Measurements from ENCODE around the gene FMOD.
"Not testable (repeated sequence)": the region's sequence is repeated elsewhere in the genome, so short reads cannot be mapped to it uniquely, and the experiment has no call there.

The FMOD gene

DNA sequence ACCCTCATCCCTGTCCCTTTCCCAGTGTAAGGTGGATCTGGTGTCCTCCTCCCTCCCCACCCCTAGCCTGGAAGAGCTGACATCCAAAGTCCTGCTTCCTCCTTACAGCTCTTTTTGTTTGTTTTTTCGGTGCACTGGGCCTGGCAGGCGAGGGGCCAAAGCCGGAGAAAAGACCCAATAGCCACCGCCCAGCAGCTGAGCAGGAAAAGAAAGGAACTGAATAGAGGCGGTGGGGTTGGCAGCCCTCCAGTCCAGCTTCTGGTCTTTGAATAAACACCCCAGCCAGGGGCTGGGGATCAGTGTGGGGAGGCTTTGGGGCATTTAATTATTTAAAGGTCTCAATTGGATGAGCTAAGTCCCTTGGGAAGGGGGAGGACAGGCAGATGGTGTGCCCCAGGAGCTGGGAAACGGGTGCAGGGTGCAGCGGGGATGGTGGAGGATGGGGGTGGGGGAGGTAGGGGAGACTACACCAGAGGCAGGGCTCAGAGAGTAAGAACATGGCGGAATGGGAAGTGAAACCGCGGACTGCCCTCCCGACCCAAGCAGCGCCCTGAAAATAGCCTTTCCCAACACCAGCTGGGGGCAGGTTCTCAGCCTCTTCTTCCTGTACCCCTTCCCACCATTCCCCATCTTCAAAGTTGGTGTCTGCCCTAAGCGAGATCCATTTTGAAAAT, 25.4 kb downstream of the FMOD start:
- no peak for DNase-seq

DNA sequence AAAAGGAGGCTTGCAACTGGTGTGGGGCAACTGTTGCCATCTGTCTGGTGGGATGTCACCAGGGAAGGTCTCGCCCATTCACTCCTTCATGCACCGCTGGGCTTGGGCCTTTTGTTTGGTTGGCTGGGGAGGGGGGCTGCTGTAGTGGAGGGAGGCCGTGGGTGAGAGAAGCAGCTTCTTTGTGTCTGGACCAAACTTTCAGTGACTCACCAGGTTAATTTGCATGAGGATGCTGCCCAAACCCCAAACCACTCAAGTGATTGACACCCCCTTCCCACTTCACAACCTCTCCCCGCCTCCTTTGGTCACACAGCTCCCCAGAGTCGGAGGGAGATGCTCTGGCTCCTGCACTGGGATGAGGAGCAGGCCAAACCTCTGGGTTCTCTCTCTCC, 25.9 kb downstream of the FMOD start:
- DNase-seq: no peak

DNA sequence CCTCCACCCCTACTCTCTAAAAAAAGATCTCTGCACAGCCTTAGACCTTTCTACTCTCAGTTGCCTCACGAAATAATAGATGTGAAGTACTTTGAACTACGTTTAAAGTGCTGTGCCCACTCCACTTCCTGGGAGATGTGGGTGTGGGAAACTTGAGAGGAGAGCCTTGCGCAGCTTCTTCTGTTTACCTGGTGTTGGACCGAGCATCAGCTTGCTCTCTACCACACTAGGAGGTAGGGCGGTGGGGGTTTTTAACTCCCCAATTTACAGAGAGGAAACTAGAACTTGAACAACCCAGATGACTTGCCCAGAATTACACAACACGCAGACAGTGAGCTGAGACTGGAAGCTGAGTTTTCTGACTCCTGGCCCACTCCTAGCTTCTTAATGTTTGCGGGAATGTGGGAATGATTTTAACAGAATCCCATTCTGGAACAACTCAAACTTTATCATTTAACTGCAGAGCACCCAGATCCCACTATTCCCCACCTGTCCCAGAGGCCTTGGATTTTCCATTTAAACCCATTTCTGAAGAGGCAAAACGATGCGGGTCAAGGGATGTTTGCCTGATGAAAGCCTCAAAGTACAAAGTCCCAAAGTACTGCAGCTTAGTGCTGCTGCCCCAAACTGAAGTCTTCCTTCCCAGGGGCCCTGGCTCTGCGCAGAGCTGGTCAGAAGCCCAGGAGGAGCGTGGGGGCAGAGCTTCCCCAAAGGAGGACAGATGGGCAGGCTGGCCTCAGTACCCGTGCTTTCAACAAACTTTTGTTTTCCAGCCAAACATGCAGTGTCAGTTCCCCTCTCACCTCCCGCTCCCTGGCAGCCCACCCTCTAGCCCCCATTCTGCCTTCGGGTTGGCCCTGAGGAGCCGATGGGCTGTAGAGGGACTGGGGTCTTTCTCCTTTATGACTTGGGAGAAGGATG, 26.6 kb downstream of the FMOD start:
- DNase-seq: no peak

DNA sequence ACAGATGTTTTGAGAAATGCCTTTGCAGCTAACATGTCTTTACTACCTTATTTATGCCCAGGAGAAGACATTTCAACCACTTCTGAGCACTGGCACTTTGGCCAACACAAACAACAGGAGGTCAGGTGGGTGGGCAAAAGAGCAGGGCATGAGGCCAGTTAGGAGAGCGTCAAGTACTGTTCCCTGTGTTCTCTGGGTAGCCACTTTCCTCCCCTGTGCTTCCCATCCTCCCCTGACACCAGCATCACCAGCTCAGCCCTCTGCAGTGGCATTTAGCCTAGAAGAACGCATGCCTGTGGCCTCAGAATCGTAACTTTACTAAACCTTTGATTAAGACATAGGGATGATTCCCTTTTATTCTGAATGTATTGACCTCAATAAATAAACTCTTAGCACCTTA, 27.3 kb downstream of the FMOD start:
- DNase-seq: no peak

DNA sequence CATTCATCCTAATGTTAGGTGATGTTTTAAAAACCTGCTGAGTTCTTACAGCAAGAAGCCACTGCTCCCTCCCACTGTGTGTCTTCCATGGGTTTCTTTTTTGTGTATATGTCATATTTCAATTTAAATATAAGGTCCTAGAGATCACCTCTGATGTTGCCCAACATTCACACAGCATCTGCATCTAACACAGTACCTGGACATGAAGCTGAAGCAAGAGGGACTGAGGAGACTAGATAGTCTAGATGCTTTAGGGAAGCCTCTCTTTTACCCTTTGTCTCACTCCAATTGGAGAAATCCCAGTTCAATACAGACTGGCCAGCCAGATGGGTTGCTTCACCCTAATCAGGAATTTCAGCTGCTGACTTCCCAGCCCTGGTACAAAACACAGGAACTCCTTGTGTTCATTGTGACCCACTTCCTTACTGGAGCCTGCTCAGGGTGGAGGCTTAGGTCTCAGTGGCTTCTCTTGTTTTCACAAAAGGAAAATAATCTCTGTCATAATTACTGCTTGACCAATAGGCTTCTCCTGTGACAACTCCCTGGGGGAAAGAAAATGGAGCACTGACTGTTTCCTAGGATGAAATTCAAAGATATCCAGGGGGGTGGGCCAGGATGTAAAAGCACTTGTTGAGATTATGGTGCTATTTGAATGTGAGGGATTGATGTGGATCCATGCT, 28.3 kb downstream of the FMOD start:
- DNase-seq: no peak

DNA sequence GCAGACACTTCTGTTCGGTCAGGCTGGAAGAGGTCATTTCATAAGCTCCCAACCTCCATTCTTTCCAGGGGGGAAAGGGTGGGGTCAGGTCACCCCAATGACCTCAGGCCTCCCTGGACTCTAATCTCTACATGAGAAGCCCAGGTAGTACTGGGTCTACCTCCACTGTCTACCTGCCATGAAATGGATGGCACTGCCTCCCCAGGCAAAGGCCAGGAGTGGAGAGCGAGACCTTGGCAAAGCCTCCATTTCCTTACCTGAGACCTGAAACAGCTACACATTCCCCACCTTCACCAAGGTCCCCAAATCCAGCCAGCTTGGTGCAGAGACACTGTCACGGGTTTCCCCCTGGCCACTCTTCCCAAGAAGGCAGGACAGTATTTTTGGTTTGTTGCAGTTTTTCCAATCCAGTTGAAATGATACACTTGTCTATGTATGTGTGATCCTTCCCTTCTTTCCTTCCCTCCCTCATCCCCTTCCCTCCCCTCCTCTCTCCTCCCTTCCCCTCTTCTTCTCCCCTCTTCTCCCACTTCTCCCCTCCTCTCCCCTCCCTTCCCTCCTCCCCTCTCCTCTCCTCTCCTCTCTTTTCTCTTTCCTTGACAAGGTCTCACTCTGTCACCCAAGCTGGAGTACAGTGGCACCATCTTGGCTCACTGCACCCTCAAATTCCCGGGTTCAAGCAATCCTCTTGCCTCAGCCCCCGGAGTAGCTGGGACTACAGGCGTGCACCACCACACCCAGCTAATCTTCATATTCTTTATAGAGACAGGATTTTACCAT, 29.5 kb downstream of the FMOD start:
- no peak for DNase-seq

DNA sequence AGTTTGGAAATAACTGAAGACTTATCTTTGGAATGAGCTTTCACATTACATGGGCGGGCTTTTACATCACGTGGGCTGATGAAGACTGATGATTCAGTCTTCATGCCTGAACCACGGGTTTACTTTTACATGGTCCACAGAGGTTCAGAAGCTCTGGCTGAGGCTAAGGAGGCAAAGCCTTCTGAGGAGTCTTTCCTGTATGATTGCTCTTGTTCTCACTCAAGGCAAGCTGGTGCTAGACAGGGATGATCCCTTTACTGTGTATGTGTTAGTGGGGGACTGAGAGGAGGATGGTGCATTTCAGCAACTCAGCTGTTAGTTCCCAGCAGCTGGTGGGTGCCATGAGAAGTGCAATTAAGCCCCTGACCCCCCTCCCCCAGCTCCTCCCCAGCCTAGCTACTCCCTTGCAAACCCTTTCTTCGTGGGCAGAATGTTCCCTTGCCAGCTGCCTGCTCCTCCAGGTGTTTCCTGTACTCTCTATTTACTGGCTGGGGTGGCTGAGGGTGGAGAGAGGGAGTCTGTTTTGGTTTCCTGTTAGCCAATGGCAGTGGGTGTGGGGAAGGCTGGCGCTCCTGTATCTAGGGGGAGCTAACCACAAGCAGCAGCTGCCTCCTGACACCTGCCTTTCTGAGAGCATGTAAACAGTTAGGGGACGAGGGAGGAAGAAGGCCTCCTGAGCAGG, 30.2 kb downstream of the FMOD start:
- DNase-seq: no peak

DNA sequence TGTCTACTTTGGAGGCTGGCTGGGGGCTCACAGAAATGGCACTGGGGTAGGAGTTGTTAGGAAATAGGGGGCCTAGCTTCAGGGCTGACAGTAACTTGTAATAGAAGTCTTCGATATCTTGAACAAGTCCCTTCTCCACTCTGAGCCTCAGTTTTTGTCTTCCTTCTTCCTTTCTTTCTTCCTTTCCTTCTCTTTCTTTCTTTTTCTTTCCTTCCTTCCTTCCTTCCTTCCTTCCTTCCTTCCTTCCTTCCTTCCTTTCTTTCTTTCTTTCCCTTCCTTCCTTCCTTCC, 32.7 kb downstream of the FMOD start:
- no peak for DNase-seq

DNA sequence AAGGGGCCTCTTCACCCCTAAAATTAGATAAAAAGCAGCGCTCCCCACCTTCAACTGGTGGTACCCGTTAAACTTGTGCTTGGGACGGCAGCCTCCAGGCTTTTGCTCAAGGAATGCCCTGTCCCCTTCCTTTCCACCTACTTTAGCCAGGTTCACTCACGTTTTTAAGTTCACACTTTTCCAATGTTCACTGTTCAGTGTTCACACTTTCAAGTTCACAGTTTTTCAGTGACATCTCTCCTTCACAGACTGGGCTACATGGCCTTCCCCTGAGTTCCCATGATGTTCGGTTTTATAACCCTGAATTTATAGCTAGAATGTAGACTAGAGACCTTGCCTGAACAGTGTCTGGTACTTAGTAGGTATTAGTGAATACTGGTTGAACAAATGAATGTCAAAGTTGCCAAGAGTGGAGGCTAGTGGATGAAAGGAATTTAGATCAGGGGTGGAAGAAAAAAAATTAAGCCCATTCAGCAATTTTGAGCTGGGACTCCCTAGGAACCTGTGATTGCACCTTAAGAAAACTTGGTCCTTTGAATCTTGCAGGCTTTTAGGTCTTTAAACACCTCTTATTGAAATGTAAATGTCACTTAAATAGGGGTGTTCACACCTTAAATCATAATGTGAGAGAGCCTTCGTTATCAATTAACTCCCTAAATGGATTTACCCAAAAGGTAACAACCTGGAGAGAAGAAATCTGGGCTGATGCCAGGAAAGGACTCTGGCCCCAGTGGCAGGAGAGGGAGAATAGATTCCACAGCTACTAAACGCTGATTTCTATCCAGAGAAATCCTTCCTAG, 33.3 kb downstream of the FMOD start:
- DNase-seq: no peak

DNA sequence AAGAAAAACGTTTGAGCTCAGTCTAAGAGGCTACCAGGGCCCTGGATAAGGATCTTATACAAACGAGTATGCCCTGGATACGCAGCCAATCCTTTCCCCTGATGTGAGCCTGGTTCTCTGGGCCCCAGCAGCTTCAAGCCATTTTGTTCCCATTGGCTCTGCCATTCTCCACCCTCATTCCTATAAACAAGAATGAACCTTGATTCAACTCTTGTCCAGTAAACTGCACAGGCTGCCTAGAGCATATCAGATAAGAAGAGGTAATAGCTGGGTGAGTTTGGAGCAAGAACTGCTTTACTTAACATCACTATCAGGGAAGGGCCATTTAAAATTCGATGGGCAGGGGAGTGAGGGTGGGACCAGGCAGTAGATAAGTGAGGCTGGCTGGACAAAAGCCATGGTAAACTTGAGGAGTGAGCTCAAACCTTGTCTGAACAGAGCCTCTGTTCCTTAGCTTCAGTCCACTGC, 34.3 kb downstream of the FMOD start:
- DNase-seq: no peak

DNA sequence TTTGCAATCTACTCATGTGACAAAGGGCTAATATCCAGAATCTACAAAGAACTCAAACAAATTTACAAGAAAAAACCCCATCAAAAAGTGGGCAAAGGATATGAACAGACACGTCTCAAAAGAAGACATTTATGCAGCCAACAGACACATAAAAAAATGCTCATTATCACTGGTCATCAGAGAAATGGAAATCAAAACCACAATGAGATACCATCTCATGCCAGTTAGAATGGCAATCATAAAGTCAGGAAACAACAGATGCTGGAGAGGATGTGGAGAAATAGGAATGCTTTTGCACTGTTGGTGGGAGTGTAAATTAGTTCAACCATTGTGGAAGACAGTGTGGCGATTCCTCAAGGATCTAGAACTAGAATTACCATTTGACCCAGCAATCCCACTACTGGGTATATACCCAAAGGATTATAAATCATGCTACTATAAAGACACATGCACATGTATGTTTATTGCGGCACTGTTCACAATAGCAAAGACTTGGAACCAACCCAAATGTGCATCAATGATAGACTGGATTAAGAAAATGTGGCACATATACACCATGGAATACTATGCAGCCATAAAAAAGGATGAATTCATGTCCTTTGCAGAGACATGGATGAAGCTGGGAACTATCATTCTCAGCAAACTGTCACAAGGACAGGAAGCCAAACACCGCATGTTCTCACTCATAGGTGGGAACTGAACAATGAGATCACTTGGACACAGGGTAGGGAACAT, 36.7 kb downstream of the FMOD start:
- DNase-seq: not testable (repeated sequence)

DNA sequence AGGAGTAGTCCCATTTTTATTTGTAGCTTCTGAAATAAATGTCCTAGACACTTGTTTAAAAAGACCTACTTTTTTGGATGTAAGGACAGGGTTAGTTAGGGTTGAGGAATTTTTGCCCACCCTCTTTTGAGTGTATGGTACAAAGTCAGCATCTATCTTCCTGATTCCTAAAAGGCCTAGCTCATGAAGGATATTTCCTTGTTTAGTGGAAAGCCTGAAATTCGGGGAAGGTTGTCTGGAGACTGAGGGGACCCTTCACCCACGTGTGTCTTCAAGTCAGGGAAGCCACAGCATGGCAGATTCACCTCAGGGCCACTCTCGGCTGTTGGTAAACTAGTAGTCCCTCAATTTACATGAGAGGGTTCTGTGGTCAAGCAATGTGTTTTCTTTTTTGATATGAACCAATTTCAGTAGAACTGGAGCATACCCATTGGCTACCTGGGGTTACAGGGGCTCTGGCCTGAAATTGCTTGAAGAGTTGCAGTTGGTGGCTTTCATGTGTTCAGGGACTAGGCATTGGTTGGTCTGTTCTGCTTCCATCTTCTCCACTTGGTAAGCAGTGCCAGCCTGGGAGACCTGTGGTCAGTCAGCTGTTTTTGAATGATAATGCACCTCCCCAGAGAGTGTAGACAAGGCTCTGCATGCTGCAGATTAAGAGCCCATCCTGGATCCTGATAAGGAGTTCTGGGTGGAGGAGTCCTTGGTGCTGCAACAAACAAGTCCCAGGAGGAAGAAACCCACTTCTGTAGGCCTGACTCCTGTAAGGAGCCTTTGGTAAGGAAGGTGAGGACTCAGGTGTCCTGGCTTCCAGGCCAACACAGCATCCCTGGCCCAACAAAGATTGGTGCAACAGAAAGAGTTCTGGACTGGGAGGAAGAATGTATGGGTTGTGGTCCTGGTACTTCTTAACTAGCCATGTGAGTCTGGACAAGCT, 39.3 kb downstream of the FMOD start:
- DNase-seq: no peak

DNA sequence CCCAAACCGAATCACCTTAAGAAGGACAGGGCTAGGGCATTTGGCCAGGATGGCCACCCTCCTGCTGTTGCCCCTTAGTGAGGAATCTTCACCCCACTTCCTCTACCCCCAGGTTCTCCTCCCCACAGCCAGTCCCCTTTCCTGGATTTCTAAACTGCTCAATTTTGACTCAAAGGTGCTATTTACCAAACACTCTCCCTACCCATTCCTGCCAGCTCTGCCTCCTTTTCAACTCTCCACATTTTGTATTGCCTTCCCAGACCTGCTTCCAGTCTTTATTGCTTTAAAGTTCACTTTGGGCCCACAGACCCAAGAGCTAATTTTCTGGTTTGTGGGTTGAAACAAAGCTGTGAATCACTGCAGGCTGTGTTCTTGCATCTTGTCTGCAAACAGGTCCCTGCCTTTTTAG, 42.0 kb downstream of the FMOD start:
- no peak for DNase-seq

DNA sequence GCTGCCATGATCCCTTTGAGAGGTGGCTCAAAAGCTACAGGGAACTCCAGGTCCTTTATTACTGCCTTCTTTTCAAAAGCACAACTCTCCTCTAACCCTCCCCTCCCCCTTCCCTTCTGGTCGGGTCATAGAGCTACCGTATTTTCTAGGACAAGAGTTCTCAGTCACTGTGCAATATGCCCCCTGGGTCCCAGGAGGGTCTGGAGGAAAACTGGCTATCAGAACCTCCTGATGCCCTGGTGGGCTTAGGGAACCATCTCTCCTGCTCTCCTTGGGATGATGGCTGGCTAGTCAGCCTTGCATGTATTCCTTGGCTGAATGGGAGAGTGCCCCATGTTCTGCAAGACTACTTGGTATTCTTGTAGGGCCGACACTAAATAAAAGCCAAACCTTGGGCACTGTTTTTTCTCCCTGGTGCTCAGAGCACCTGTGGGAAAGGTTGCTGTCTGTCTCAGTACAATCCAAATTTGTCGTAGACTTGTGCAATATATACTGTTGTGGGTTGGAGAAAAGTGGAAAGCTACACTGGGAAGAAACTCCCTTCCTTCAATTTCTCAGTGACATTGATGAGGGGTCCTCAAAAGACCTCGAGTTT, 42.5 kb downstream of the FMOD start:
- DNase-seq: no peak

DNA sequence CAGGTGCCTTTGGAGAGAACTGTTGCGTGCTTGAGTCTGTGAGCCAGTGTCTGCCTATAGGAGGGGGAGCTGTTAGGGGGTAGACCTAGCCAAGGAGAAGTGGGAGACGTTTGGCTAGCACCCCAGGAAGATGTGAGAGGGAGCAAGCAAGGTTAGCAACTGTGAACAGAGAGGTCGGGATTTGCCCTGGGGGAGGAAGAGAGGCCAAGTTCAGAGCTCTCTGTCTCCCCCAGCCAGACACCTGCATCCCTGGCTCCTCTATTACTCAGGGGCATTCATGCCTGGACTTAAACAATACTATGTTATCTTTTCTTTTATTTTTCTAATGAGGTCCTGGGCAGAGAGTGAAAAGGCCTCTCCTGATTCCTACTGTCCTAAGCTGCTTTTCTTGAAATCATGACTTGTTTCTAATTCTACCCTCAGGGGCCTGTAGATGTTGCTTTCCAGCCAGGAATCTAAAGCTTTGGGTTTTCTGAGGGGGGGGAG, 43.2 kb downstream of the FMOD start:
- no peak for DNase-seq

DNA sequence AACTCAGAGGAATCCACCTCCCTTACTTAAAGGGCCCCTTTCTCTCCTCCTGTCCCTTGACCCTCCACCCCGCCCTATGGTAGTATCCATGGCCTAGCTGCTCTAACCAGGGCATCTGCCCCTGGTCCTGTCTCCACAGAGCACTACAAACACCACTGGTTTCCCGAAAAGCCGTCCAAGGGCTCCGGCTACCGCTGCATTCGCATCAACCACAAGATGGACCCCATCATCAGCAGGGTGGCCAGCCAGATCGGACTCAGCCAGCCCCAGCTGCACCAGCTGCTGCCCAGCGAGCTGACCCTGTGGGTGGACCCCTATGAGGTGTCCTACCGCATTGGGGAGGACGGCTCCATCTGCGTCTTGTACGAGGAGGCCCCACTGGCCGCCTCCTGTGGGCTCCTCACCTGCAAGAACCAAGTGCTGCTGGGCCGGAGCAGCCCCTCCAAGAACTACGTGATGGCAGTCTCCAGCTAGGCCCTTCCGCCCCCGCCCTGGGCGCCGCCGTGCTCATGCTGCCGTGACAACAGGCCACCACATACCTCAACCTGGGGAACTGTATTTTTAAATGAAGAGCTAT, 43.9 kb downstream of the FMOD start:
- DNase-seq: no peak

DNA sequence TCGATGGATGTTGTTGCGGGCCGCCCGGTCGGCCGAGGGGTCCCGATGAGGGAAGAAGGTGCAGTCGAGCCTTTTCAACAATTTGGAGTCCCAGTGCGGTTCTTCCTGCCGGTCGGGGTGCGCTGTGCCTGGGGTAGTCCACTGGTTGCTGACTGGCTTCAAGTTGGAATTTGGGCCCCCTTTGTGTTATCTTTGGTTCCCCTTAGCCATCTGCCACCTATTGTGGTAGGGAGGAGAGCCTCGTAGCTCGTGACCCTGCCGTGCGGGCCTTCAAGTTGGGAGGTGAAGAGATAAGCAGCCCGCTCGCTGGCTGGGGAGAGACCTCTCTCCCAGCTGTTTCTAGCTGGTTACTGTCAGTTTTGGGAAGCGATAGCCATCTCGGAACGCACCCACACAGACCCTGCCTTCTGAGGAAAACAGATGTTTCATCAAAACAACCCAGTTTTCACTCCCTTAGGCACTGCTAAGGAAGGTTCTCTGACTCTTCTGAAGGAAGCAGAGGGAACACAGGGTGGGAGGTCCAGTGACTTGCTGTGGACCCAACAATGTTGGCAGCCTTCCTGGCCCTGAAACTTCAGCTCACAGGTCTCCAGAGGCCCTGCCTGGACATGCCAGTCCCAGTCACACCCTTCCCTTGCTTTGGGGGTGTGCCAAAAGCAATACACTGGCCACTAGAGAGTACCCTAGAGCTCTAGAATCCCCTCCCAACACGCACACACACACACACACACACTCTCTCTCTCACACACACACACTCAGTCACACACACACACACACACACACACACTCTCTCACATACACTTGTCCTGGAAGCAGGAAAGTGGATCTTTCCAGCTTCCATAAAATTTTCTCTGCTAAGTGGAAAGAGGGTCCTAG, 44.6 kb downstream of the FMOD start:
- DNase-seq: no peak

DNA sequence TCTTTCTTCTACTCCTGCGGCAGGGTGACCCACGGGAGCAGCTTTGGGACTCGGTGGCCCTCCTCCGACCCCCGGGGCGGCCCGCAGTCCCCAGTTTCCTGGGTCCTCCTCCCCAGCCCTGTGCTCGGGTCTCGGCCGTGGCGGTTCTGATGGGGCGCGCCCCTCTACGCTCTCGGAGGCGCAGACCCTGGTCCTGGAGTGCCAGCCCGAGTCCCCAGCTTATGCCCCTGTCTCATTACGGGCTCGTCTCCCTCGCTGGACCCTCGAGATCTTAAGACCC, 45.2 kb downstream of the FMOD start:
- no peak for DNase-seq
